ENCODE results near the gene STRBP.

The STRBP gene

GRCh38 chr9:123128591-123128990, 139.8 kb downstream of the STRBP start:
- DNase-seq (ENCODE audit: low read depth), result no peak

- no peak for DNase-seq (ENCODE audit: low read depth)
These were observed 140.8 kb downstream of the STRBP start for GRCh38 chr9:123127512-123128075.

DNA sequence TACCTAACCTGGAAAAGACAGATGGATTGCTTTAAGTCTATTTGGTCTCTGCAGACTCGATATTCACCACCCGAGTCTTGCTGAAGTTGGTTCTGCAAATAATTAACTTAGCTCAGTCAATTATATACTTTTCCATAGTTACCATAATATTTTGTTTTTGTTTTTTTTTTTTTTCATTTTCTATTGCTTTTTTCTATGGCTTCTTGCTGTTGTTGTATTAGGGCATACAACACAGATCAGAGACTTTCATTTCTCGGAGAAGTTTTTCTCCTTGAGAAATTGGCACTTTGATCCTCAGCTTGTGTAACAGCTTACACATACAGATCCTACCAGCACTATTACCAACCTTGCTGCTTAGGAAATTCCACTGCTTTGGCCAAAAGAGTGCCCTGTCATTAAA, 146.9 kb downstream of the STRBP start:
- DNase-seq (ENCODE audit: low read depth), result no peak

DNA sequence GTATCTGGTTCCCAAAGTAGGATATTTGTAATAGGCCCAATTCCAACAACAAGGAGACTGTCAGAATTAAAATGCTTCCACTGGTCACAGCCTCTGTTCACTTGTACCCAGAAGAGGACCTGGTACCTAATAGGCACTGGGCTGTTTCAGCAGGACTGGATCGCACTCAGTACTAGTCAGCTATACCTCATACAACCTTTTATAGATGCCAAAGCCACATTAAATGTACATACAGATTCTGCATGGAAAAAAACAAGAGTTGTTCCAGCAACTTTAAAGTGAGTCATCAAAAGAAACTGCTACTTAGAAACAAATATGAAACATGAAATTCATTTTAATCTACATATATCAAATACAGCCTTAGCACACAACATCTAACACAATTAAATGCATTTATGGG, 147.4 kb downstream of the STRBP start:
- DNase-seq (ENCODE audit: low read depth), result no peak

- no peak for DNase-seq (ENCODE audit: low read depth)
These were observed 148.3 kb downstream of the STRBP start for GRCh38 chr9:123120131-123120530.

DNA sequence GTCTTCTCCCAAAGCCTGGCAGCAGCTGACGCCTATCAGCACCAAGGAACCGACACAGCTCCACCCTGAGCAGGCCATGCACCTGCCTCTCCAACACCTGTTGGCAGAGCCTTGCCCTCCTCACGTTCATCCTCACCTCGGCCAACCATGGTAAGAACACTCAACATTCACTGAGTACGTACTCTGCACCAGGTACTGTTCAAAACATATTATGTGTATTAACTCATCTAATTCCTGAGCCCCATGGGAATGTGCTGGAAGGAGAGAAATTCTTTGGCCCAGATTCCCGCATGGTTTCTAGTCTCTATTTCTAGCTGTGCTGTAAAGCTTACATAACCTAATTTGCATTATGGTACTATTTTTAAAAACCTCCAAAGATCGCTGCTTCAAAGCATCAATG, 148.8 kb downstream of the STRBP start:
- DNase-seq (ENCODE audit: low read depth), result no peak

GRCh38 chr9:123116036-123116435, 152.3 kb downstream of the STRBP start:
- DNase-seq (ENCODE audit: low read depth), result no peak

- DNase-seq (ENCODE audit: low read depth), result no peak
These were observed 153.1 kb downstream of the STRBP start for GRCh38 chr9:123115146-123115913.

DNA sequence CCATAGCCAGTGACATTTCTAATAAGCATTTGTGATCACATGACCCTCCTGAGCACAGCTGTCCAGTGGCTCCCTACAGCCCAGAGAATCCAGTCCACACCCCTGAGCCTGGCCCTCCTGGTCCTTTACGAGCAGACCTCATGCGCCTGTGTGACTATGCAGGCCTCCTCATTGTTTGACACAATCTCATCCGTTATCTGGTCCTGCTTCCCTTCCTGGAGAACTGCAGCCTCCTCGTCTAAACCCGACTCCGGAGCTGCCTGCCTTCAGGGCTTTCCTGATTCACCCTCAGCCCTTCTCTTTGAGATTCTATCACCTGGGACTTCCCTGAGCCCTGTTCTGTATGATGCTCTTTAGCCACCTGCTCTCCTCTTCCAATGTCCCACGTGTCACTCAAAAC, 155.2 kb downstream of the STRBP start:
- no peak for DNase-seq (ENCODE audit: low read depth)

DNA sequence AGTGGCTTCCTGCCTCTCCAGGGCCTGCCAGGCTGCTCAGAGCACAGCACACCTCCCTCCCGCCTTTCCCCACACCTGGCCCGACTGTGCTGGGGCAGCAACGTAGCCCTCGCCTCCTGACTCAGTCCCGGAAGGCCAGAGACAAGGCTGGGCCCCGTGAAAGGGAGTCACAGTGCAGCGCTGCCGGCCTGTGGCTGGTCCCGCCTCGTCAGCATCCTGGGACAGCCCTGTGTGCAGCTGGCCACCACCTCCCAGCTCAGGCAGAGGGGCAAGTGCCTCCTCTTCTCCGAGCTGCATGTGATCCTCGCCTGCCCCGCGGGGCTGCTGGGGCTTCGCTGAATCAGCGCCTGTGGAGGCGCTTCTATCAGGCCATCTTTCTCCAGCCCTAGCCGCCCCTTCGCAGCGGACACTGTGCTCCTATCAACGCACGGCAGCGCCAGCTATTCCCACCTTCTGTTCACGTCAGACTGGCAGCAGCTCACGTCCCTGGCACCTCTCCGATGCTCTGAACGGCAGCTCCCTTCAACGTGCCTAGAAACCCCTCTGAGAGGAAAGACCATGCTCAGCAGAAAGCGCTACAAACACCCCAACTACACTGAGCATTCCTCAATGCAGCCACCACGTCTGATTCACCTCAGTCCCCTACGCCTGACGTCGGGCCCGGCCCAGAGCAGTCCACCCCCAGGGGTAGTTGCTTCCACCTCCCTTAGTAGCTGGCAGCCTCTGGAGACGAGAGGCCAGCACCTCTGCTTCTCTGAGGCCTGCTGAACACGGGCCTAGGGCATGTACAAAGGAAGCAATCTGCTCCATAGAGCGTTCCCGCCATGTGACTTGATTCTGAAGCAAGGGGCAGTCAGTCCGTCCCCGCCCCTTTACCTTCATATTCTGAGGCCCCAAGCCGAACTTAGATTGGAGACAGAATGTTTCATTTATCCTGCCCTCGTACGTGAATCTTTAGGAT, 156.1 kb downstream of the STRBP start:
- no peak for DNase-seq (ENCODE audit: low read depth)

- no peak for DNase-seq (ENCODE audit: low read depth)
These were observed 156.9 kb downstream of the STRBP start for GRCh38 chr9:123111427-123112014.

DNA sequence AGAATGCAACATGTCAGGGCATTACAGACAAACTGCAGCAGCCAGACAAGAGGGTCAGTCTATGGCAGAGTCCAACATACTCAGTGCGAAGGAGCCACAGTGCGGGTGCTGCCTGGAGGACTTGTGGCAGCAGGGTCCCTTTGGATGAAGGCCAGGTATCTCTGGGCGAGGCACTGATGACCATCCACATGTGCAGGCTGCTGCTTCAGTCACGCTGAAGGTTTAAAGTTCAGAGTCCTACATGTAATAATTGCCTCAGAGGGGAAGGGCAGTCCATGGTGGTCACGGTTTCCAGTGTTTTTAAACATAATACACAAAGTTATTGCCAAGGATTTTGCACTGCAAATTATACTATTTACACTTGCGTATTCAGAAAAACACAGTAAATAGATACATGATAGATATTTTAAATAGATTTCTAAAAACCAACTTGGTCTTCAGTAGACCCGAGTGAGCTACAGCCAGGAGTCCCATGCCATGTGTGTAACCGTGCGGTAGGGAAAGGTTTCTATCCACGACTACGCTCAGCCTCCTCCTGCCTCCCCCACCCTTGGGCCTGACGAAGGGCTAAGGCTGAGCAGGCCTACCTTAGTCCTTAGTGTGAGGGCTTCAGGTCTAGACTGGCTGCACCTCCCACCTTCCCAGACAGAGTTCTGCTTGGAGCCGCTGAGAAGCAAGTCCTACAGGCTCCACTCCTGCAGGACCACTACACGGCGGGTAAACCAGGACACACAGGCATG, 158.7 kb downstream of the STRBP start:
- DNase-seq (ENCODE audit: low read depth), result no peak

- no peak for DNase-seq (ENCODE audit: low read depth)
These were observed 159.4 kb downstream of the STRBP start for GRCh38 chr9:123108976-123109375.

- no peak for DNase-seq (ENCODE audit: low read depth)
These were observed 160.6 kb downstream of the STRBP start for GRCh38 chr9:123107639-123108285.

- no peak for DNase-seq (ENCODE audit: low read depth)
These were observed 162.9 kb downstream of the STRBP start for GRCh38 chr9:123105490-123105889.

DNA sequence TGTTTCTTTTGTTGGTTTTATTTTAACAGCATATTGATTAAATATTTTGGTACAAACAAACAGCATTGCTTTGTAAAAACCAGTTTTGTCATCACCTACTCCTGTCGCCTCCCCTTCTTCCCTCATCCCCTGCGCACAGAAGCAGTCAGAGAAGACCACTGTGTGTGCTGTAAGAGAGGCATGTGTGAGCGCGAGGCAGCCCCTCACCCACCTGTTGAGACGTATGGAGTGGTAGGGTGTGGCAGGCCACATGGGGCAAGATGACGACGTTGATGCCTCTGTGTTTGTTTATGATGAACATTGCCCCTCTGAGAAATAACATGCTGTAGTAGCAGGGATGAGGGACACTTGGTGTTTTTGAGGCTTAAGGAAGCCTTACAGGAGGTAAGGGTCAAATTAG, 163.6 kb downstream of the STRBP start:
- DNase-seq (ENCODE audit: low read depth), result no peak

DNA sequence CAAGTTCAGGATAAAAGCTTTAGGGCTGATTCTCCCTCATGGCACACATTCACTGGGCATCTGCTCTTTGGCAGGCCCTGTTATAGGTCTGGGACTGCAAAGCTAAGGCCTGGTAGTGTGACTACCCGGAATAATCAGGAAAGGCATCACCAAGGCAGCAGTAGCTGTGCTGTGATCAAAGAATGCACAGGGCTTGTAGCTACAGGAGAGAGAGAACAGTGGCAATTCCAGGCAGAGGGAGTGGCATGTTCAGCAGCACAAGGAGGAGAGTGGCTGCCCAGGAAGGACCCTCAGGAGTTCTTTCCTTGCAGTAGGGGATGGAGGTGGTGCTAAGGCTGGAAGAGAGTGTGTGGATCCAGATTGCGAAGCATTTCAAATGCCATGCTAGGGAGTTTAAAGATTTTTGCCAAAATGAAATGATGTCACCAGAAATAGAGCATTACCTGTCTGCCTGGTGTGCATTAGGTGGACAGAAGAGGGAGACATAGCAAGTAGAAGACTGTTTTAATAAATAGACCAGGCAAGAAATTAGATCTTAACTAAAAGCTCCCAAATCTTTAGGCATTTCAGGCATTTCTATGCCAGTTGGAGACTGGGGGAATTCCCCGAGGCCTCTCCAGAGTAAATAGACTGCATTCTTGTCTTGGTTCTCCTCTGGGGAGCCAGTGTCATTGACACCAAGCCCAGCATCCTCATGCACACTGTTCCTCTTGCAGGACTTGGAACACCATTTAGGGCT, 165.8 kb downstream of the STRBP start:
- DNase-seq (ENCODE audit: low read depth), result no peak

- no peak for DNase-seq (ENCODE audit: low read depth)
These were observed 168.8 kb downstream of the STRBP start for GRCh38 chr9:123099548-123099947.

DNA sequence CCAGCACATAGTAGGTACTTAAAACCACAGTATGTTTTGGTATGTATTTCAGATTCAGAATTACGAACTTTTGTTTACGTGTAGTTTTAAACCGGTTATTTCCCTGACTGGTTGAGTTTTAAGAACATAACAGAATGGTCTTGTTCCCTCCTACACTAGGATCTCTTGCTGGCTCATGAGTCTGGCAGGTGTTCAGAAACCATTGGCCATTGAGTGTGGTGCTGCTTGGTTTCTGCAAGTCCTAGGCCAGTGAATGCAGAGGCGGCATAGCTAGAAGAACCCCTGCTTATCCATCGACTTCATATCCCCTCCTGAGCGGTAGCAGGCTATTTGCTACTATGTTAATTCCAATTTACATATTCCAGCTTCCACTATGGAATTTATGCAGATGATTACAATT, 169.3 kb downstream of the STRBP start:
- DNase-seq (ENCODE audit: low read depth), result no peak

DNA sequence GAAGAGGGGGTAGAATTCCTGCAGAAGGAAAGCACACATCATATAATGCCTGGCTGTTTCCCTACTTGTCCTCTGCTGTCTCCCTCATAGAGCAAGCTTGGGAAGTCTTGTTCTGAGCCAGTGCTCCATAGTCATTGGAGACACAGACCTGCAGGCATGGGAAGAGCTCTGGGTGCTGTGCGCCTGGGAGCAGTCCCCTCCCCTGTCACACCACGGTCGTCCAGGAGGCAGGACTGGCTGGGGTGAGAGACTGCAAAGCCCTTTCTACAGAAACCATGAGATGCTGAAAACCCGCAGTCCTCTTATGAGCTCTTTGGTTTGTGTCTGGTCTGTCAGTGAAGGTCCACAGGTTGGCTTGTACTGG, 170.3 kb downstream of the STRBP start:
- DNase-seq (ENCODE audit: low read depth), result no peak

All from HS-27A (cell line).